Peyer's patch (tissue), 4 donors: ENCODE measurements around the gene NELL1.

Experiments
- POLR2A ChIP-seq, 2 donors: fragments of 450-650 bp; IDR thresholded peaks; one replicate each; pipeline ENCODE4 v1.5.1; 2017; ENCODE audit warnings: antibody characterized with exemption in 2 of 2, mild to moderate bottlenecking in 2 of 2, moderate library complexity in 2 of 2
- TF ChIP-seq, protein P1 (sequence below), 6 experiments: fragments of 450-650 bp in 4 of 6; fragments of 200-600 bp in 2 of 6; sonication (generic) in 1 of 6; IDR thresholded peaks; one replicate each; pipeline ENCODE4 v1.5.1; 2017 to 2019; ENCODE audit warnings: antibody characterized with exemption in 6 of 6, mild to moderate bottlenecking in 3 of 6, moderate library complexity in 1 of 6

DNA sequence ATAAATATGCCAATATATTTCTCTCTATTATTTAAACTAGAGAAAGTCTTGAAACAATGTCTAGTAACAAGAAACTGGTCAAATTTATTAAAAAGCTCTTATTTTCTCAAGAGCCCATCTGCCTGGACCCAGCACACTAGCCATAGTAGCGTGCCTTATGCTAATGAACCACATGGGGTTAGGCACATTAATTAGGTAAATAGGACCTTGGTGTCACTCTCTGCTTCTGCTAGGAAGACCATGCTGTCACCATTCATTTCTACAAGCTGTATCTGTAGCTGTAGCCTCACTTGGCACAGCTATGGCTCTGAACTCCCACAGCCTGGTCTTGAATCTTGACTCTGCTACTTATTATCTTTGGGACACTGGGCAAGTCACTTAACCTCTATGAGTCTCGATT lies 390.5 kb downstream of the NELL1 start:
- TF ChIP-seq, protein P1, sequence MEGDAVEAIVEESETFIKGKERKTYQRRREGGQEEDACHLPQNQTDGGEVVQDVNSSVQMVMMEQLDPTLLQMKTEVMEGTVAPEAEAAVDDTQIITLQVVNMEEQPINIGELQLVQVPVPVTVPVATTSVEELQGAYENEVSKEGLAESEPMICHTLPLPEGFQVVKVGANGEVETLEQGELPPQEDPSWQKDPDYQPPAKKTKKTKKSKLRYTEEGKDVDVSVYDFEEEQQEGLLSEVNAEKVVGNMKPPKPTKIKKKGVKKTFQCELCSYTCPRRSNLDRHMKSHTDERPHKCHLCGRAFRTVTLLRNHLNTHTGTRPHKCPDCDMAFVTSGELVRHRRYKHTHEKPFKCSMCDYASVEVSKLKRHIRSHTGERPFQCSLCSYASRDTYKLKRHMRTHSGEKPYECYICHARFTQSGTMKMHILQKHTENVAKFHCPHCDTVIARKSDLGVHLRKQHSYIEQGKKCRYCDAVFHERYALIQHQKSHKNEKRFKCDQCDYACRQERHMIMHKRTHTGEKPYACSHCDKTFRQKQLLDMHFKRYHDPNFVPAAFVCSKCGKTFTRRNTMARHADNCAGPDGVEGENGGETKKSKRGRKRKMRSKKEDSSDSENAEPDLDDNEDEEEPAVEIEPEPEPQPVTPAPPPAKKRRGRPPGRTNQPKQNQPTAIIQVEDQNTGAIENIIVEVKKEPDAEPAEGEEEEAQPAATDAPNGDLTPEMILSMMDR (IDR thresholded peaks at IDR 0.05) = no peak
- no peak for TF ChIP-seq POLR2A (IDR thresholded peaks at IDR 0.05)
